ENCODE results near the gene DOCK7.

- TF ChIP-seq POLR2A (IDR thresholded peaks at IDR 0.05) (no peak), CTCF (IDR thresholded peaks at IDR 0.05) (no peak)
These were observed 115.7 kb downstream of the DOCK7 start for GRCh38 chr1:62572476-62572875.

All from body of pancreas (tissue), 4 donors.